Smooth muscle cell (in vitro differentiated cells): ENCODE results near the gene IGFL1. TPM values are rescaled to one million over a fixed set of nuclear protein-coding genes. Genes with fewer than 3 reads are reported as not detected.

Experiments used
- DNase-seq: peaks from one replicate; lab custom pipeline; 2025; ENCODE audit not compliant: unreplicated experiment; lab: John Stamatoyannopoulos, UW
- H2AFZ ChIP-seq: fragments of 200-600 bp; sonication (generic); 2 replicates; pipeline ENCODE4 v1.6.0; 2016; ENCODE audit warnings: antibody characterized with exemption, low read depth, mild to moderate bottlenecking
- H3F3A ChIP-seq: fragments of 200-600 bp; sonication (generic); 2 replicates; pipeline ENCODE4 v1.6.0; 2017; ENCODE audit warnings: antibody characterized with exemption, low read depth
- H3K27ac ChIP-seq: fragments of 200-600 bp; sonication (generic); 2 replicates; pipeline ENCODE4 v1.5.1; 2016; ENCODE audit warnings: low read depth, mild to moderate bottlenecking
- H3K27me3 ChIP-seq: fragments of 200-600 bp; sonication (generic); 2 replicates; pipeline ENCODE4 v1.6.1; 2016; ENCODE audit warnings: low read depth, mild to moderate bottlenecking
- H3K36me3 ChIP-seq: fragments of 200-600 bp; sonication (generic); 2 replicates; pipeline ENCODE4 v1.5.1; 2016; ENCODE audit warnings: low read depth
- H3K4me1 ChIP-seq: fragments of 200-600 bp; sonication (generic); 2 replicates; pipeline ENCODE4 v1.5.1; 2016; ENCODE audit warnings: low read depth
- H3K4me2 ChIP-seq: fragments of 200-600 bp; sonication (generic); 2 replicates; pipeline ENCODE4 v1.6.0; 2016; ENCODE audit warnings: mild to moderate bottlenecking
- H3K4me3 ChIP-seq: fragments of 200-600 bp; sonication (generic); 2 replicates; pipeline ENCODE4 v1.5.1; 2016; ENCODE audit warnings: mild to moderate bottlenecking
- H3K79me2 ChIP-seq: fragments of 200-600 bp; sonication (generic); 2 replicates; pipeline ENCODE4 v1.6.0; 2016; ENCODE audit warnings: low read depth, mild to moderate bottlenecking
- H3K9ac ChIP-seq: fragments of 200-600 bp; sonication (generic); 2 replicates; pipeline ENCODE4 v1.6.0; 2016; ENCODE audit warnings: low read depth
- H3K9me3 ChIP-seq: fragments of 200-600 bp; sonication (generic); replicated peaks from 2 replicates; pipeline ENCODE4 v1.5.1; 2016; ENCODE audit warnings: low read depth
- H4K20me1 ChIP-seq: fragments of 200-600 bp; sonication (generic); 2 replicates; pipeline ENCODE4 v1.6.0; 2016; ENCODE audit warnings: low read depth
- WGBS: methylation state at CpG from one replicate; pipeline ENCODE4 v1.1.7; 2016; ENCODE audit warnings: low lambda C conversion rate; 5-methylcytosine and 5-hydroxymethylcytosine counted together
- polyA plus RNA-seq: library from polyadenylated mRNA; unstranded; fragments of >200 nt; fragmentation: Nextera tagmentation; extraction: Ambion mirVana; gene quantifications from 2 replicates; pipeline ENCODE4 v1.2.1, GENCODE V29; 2016
- total RNA-seq: library from RNA; depleted of rRNA; stranded (reverse); fragments of >200 nt; gene quantifications from 2 replicates; pipeline ENCODE4 v1.2.3, GENCODE V29; 2014
- TF ChIP-seq, protein P1 (sequence below): fragments of 200-600 bp; sonication (generic); IDR thresholded peaks from 2 replicates; pipeline ENCODE4 v1.5.1; 2017; ENCODE audit warnings: borderline replicate concordance, mild to moderate bottlenecking, antibody characterized with exemption; ENCODE audit not compliant: insufficient read depth, poor library complexity, severe bottlenecking

IGFL1 gene
- total and polyA plus RNA-seq, 2 experiments from 2014 or later: not detected

DNA sequence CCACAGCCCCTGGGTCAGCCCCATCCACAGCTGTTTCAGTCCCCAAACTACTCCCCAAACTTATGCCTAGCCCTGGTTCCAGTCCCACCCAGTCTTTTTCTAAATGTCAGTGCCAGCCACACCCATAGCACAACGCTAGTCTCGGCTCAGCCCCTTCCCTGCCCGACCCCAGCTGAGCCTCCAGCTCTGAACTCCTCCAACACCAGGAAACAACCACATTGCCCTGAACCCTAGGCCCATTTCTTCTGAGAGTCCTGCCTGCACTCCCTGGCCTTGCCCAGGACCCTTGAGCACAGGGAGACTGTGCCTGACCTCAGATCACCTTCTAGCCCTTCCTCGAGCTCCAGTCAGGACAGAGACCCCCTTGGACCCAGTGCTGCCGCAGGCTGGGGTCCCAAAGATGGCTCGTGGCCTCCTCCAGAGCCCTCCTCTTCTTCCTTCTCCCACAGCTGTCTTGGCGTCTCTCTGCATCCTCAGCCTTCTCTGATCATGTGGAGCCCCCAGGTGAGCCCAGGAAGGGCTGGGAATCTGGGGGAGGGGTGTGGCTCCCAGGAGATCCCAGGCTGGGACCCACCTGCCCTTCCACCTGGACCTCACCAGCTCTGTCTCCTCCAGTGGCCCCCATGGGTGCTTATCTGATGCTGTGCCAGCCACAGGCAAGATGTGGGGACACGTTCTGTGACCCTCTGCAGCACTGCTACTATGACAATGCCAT lies 33.0 kb upstream of the IGFL1 start:
- H3K27ac ChIP-seq: no peak overlapping the region
- no peak for DNase-seq

DNA sequence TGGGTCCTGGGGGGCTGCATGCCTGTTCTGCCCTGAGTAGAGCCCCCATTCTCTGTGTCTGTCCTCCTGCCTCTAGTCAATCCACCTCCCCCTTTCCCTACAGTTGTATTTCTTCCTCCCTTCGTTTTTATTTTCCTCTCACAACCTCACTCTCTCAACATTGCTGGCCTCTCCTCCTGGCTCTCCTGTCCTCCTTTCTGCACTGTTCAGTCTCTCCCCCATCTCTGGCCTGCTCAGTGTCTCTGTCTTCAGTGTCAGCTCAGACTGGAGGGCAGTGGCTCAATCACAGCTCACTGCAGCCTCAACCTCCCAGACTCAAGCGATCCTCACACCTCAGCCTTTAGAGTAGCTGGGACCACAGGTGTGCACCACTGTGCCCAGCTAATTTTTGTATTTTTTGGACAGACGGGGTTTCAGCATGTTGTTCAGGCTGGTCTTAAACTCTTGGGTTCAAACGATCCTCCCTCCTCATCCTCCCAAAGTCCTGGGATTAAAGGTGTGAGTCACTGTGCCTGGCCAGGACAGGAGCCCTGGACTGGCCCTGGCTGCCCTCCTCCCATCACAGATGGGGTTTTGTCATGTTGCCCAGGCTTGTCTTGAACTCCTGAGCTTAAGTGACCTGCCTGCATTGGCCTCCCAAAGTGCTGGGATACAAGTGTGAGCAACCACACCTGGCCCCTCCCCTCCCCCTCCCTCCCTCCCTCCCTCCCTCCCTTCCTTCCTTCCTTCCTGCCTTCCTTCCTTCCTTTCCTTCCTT lies 32.0 kb upstream of the IGFL1 start:
- no peaks in the 10 kb centered on the region for H3F3A ChIP-seq
- no peak overlapping the region for H3K27ac ChIP-seq
- no peak overlapping the region for H3K4me2 ChIP-seq
- no peak for DNase-seq
- WGBS: 55% methylated on average over 4 of the region's 4 CpGs
- H3K27me3 ChIP-seq: peaks cover 10% of the 10 kb centered on the region
- H3K36me3 ChIP-seq: no peaks in the 10 kb centered on the region
- H3K79me2 ChIP-seq: no peaks in the 10 kb centered on the region
- no peaks in the 10 kb centered on the region for H3K9me3 ChIP-seq
- TF ChIP-seq, protein P1, sequence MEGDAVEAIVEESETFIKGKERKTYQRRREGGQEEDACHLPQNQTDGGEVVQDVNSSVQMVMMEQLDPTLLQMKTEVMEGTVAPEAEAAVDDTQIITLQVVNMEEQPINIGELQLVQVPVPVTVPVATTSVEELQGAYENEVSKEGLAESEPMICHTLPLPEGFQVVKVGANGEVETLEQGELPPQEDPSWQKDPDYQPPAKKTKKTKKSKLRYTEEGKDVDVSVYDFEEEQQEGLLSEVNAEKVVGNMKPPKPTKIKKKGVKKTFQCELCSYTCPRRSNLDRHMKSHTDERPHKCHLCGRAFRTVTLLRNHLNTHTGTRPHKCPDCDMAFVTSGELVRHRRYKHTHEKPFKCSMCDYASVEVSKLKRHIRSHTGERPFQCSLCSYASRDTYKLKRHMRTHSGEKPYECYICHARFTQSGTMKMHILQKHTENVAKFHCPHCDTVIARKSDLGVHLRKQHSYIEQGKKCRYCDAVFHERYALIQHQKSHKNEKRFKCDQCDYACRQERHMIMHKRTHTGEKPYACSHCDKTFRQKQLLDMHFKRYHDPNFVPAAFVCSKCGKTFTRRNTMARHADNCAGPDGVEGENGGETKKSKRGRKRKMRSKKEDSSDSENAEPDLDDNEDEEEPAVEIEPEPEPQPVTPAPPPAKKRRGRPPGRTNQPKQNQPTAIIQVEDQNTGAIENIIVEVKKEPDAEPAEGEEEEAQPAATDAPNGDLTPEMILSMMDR: no peak
- H3K4me1 ChIP-seq: peaks cover 6% of the 10 kb centered on the region
- no peak overlapping the region for H3K9ac ChIP-seq
- H2AFZ ChIP-seq: no peak overlapping the region
- H3K4me3 ChIP-seq: no peak overlapping the region
- no peaks in the 10 kb centered on the region for H4K20me1 ChIP-seq

More for the DNA sequence above, 33.0 kb upstream of the IGFL1 start:
- H3K4me1 ChIP-seq: peaks cover 6% of the 10 kb centered on the region
- TF ChIP-seq, protein P1: no peak
- peaks cover 15% of the 10 kb centered on the region for H3K27me3 ChIP-seq
- H3K9ac ChIP-seq: no peak overlapping the region
- H3K79me2 ChIP-seq: no peaks in the 10 kb centered on the region
- no peaks in the 10 kb centered on the region for H3F3A ChIP-seq
- H2AFZ ChIP-seq: no peak overlapping the region
- no peaks in the 10 kb centered on the region for H4K20me1 ChIP-seq
- no peaks in the 10 kb centered on the region for H3K36me3 ChIP-seq
- no peak overlapping the region for H3K4me2 ChIP-seq
- 88% methylated on average over 8 of the region's 8 CpGs for WGBS
- no peaks in the 10 kb centered on the region for H3K9me3 ChIP-seq
- H3K4me3 ChIP-seq: no peak overlapping the region

DNA sequence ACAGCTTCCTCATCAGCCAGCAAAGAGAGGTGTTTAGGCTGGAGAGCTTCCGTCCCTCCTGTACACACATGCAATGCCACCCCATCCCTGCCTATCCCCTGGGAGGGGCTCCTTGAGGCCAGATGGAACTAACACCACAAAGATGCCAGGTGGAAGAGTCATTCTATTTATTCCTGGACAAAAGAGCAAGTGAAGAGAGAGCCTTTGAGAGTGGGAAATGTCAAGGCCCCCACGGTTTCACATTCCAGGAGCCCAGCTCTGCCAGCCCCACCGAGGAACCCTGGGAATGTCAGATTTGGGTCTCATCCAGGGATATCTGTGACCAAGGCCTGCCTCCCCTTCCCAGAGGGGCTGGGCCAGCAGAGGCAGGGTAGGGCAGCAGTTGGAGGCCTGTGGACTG lies 30.8 kb upstream of the IGFL1 start:
- WGBS: 87% methylated on average over 3 of the region's 3 CpGs
- no peak for DNase-seq
- Histone ChIP-seq H3K4me2 (no peak overlapping the region), H3K27ac (no peak overlapping the region), H4K20me1 (no peaks in the 10 kb centered on the region), H3F3A (no peaks in the 10 kb centered on the region), H3K9ac (no peak overlapping the region), H3K36me3 (no peaks in the 10 kb centered on the region), H3K4me1 (peaks cover under 1% of the 10 kb centered on the region), H3K4me3 (no peak overlapping the region), H3K27me3 (peaks cover 10% of the 10 kb centered on the region), H2AFZ (no peak overlapping the region), H3K79me2 (no peaks in the 10 kb centered on the region), H3K9me3 (no peaks in the 10 kb centered on the region)
- TF ChIP-seq, protein P1: no peak
